Measurements from ENCODE around the gene PLPPR1. TPM values are rescaled to one million over a fixed set of nuclear protein-coding genes. Genes with fewer than 3 reads are reported as not detected.

Gene PLPPR1
- total RNA-seq, 3 donors from 2014 or later, result 0.31 to 1.9 (median 0.38) TPM

- no peaks in the 10 kb centered on the region for H3K36me3 ChIP-seq (ENCODE audit: low read depth)
- intact Hi-C loops (cut with DNase I, micrococcal nuclease), result no loop called here
- ATAC-seq (no peak), DNase-seq (no peak)
- no peak overlapping the region for H3K4me3 ChIP-seq
- no peak for TF ChIP-seq CTCF (IDR thresholded peaks at IDR 0.05)
- H3K9me3 ChIP-seq, result no peaks in the 10 kb centered on the region
- H3K4me1 ChIP-seq (ENCODE audit: low read depth), result no peaks in the 10 kb centered on the region
Measured at GRCh38 chr9:101132801-101133200, 104.3 kb downstream of the PLPPR1 start.

- ATAC-seq, result no peak
- H3K9me3 ChIP-seq, result no peaks in the 10 kb centered on the region
- TF ChIP-seq CTCF (IDR thresholded peaks at IDR 0.05), result no peak
- DNase-seq, result no peak
- H3K4me3 ChIP-seq, result no peak overlapping the region
- intact Hi-C loops (cut with DNase I, micrococcal nuclease), result no loop called here
- H3K4me1 ChIP-seq (ENCODE audit: low read depth), result no peaks in the 10 kb centered on the region
- H3K36me3 ChIP-seq (ENCODE audit: low read depth), result no peaks in the 10 kb centered on the region
Measured at GRCh38 chr9:101138509-101138908, 110.0 kb downstream of the PLPPR1 start.

- ATAC-seq, result no peak
Measured at GRCh38 chr9:101139082-101139481, 110.6 kb downstream of the PLPPR1 start.

GRCh38 chr9:101140764-101141163, 112.2 kb downstream of the PLPPR1 start:
- ATAC-seq, result no peak
- TF ChIP-seq CTCF (IDR thresholded peaks at IDR 0.05), result no peak
- Histone ChIP-seq H3K36me3 (ENCODE audit: low read depth) (no peaks in the 10 kb centered on the region), H3K4me3 (no peak overlapping the region), H3K9me3 (no peaks in the 10 kb centered on the region), H3K4me1 (ENCODE audit: low read depth) (no peaks in the 10 kb centered on the region)
- no peak for DNase-seq
- intact Hi-C loops (cut with DNase I, micrococcal nuclease), result no loop called here

More at GRCh38 chr9:101139082-101139481, 110.6 kb downstream of the PLPPR1 start:
- H3K36me3 ChIP-seq (ENCODE audit: low read depth), result no peaks in the 10 kb centered on the region
- no peak overlapping the region for H3K4me3 ChIP-seq
- no peaks in the 10 kb centered on the region for H3K9me3 ChIP-seq
- no peaks in the 10 kb centered on the region for H3K4me1 ChIP-seq (ENCODE audit: low read depth)
- intact Hi-C loops (cut with DNase I, micrococcal nuclease), result no loop called here
- no peak for DNase-seq
- TF ChIP-seq CTCF (IDR thresholded peaks at IDR 0.05), result no peak

- DNase-seq (no peak), ATAC-seq (no peak)
- no peaks in the 10 kb centered on the region for H3K4me1 ChIP-seq (ENCODE audit: low read depth)
- H3K9me3 ChIP-seq, result no peaks in the 10 kb centered on the region
- no peaks in the 10 kb centered on the region for H3K36me3 ChIP-seq (ENCODE audit: low read depth)
- no peak for TF ChIP-seq CTCF (IDR thresholded peaks at IDR 0.05)
- intact Hi-C loops (cut with DNase I, micrococcal nuclease), result no loop called here
- no peak overlapping the region for H3K4me3 ChIP-seq
Measured at GRCh38 chr9:101146508-101146907, 118.0 kb downstream of the PLPPR1 start.

GRCh38 chr9:101148344-101148743, 119.8 kb downstream of the PLPPR1 start:
- Histone ChIP-seq H3K9me3 (no peaks in the 10 kb centered on the region), H3K4me1 (ENCODE audit: low read depth) (no peaks in the 10 kb centered on the region), H3K4me3 (no peak overlapping the region), H3K36me3 (ENCODE audit: low read depth) (no peaks in the 10 kb centered on the region)
- ATAC-seq (no peak), DNase-seq (no peak)
- intact Hi-C loops (cut with DNase I, micrococcal nuclease), result no loop called here
- TF ChIP-seq CTCF (IDR thresholded peaks at IDR 0.05), result no peak
